Parathyroid adenoma (tissue), 2 donors: ENCODE data around the gene RAPGEF6.
A peak's percentile ranks its signal among the peaks of the same experiment; 100 is the strongest.

Experiments used
- H2AFZ ChIP-seq: fragments of 300-600 bp; sonication (generic); one replicate; pipeline ENCODE4 v1.7.0; 2017; ENCODE audit warnings: antibody characterized with exemption, mild to moderate bottlenecking
- H3K27ac ChIP-seq: fragments of 300-600 bp; sonication (generic); one replicate; pipeline ENCODE4 v1.7.0; 2017
- H3K27me3 ChIP-seq: fragments of 300-600 bp; sonication (generic); one replicate; pipeline ENCODE4 v1.7.0; 2017; ENCODE audit warnings: low read length; ENCODE audit not compliant: control insufficient read depth, insufficient read depth
- H3K36me3 ChIP-seq: fragments of 300-600 bp; sonication (generic); one replicate; pipeline ENCODE4 v1.7.0; 2017; ENCODE audit warnings: low read length; ENCODE audit not compliant: control insufficient read depth, insufficient read depth
- H3K4me1 ChIP-seq: fragments of 300-600 bp; sonication (generic); one replicate; pipeline ENCODE4 v1.7.0; 2017; ENCODE audit warnings: control low read depth
- H3K4me2 ChIP-seq: fragments of 300-600 bp; sonication (generic); one replicate; pipeline ENCODE4 v1.7.0; 2017; ENCODE audit warnings: low read length
- H3K4me3 ChIP-seq: fragments of 300-600 bp; sonication (generic); one replicate; pipeline ENCODE4 v1.7.0; 2017; ENCODE audit warnings: low read depth, low read length
- H3K79me2 ChIP-seq: fragments of 300-600 bp; sonication (generic); one replicate; pipeline ENCODE4 v1.7.0; 2017; ENCODE audit warnings: control low read depth
- H3K9ac ChIP-seq: fragments of 300-600 bp; sonication (generic); one replicate; pipeline ENCODE4 v1.7.0; 2017; ENCODE audit warnings: mild to moderate bottlenecking
- H3K9me3 ChIP-seq: fragments of 300-600 bp; sonication (generic); one replicate; pipeline ENCODE4 v1.7.0; 2017; ENCODE audit warnings: low read length; ENCODE audit not compliant: control insufficient read depth
- TF ChIP-seq, protein P1 (sequence below): fragments of 300-600 bp; sonication (generic); IDR thresholded peaks from one replicate; pipeline ENCODE4 v1.7.0; 2017; ENCODE audit warnings: antibody characterized with exemption, mild to moderate bottlenecking
- donor health status: primary hyperparathyroidism.

RAPGEF6 gene

DNA sequence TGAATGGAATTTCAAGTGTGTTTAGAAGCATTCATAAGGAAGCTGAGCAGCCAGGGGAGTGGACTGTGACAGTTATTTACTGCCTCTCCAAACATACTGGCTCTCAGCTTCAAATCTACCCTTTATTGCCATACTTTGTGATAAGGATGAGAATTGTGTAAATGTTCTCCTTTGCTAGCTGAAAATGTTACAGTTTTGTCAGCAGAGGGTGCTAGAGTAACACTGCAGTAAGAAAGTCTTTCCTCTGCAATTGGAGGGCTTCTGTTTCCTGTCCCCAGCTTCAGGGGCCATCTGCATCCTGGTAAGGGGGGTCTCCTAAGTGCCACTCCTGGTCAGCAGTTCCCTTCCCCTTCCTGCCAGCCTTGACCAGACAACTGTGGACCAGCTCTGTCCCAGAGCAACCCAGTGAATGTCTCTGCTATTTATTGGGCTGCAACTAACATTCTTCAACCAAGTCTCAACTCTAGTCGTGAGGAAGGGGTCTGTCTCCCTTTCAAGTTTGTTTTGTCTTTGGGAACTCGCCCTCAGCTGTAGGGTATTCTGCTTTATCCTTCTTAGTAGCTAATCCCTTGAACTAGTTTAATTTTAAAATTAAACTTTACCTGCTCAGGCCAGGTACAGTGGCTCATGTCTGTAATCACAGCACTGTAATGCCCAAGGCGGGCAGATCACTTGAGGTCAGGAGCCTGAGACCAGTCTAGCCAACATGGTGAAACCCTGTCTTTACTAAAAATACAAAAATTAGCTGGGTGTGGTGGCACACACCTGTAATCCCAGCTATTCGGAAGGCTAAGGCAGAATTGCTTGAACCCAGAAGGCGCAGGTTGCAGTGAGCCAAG is 45.3 kb downstream of the RAPGEF6 start:
- no peak overlapping the region for H3K9ac ChIP-seq
- H2AFZ ChIP-seq, result no peak overlapping the region
- H3K27ac ChIP-seq, result no peak overlapping the region
- no peaks in the 10 kb centered on the region for H3K9me3 ChIP-seq
- H3K27me3 ChIP-seq, result no peaks in the 10 kb centered on the region
- no peak overlapping the region for H3K4me2 ChIP-seq
- no peak overlapping the region for H3K4me3 ChIP-seq
- H3K36me3 ChIP-seq, result no peaks in the 10 kb centered on the region
- peaks cover 8% of the 10 kb centered on the region for H3K79me2 ChIP-seq
- TF ChIP-seq, protein P1, sequence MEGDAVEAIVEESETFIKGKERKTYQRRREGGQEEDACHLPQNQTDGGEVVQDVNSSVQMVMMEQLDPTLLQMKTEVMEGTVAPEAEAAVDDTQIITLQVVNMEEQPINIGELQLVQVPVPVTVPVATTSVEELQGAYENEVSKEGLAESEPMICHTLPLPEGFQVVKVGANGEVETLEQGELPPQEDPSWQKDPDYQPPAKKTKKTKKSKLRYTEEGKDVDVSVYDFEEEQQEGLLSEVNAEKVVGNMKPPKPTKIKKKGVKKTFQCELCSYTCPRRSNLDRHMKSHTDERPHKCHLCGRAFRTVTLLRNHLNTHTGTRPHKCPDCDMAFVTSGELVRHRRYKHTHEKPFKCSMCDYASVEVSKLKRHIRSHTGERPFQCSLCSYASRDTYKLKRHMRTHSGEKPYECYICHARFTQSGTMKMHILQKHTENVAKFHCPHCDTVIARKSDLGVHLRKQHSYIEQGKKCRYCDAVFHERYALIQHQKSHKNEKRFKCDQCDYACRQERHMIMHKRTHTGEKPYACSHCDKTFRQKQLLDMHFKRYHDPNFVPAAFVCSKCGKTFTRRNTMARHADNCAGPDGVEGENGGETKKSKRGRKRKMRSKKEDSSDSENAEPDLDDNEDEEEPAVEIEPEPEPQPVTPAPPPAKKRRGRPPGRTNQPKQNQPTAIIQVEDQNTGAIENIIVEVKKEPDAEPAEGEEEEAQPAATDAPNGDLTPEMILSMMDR, result peak; percentile 79
- no peaks in the 10 kb centered on the region for H3K4me1 ChIP-seq

DNA sequence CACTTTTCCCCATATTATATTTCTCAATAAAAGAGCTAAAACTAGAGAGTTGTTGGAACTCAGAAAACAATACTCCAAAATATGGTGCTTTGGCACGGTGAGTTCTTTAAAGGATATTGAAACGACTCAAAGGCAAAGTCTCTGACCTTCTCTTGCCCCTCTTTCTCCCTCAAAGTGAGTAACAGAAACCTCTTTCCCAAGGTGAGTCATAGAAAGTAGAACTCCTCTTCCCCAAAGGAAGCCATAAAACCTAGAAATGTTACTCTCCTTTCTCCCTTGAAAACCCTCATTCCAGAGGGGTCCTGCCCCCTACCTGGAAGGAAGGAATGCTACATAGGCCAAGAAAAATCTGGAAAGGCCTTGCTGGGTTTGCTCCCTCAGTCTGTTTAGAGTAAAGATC is 47.5 kb downstream of the RAPGEF6 start:
- no peak overlapping the region for H3K27ac ChIP-seq
- H3K27me3 ChIP-seq, result no peaks in the 10 kb centered on the region
- H3K36me3 ChIP-seq, result no peaks in the 10 kb centered on the region
- no peaks in the 10 kb centered on the region for H3K9me3 ChIP-seq
- H2AFZ ChIP-seq, result no peak overlapping the region
- no peak overlapping the region for H3K4me3 ChIP-seq
- peaks cover 18% of the 10 kb centered on the region for H3K79me2 ChIP-seq
- no peak overlapping the region for H3K4me2 ChIP-seq
- no peak overlapping the region for H3K9ac ChIP-seq
- H3K4me1 ChIP-seq, result no peaks in the 10 kb centered on the region
- TF ChIP-seq, protein P1, result no peak

DNA sequence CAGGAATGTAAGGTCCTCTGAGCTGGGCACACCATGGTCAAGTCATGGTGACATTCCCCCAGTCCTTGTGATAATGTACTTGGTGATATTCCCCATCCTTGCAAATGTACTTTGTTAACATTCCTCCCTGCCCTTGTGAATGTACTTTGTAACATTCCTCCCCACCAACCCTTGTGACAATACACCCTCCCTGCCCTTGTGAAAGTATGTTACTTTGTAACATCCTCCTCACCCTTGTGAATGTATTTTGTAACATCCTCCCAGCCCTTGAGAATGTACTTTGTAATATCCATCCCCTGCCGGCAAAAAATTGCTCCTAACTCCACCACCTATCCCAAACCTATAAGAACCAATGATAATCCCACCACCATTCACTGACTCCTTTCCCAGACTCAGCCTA is 53.3 kb downstream of the RAPGEF6 start:
- no peaks in the 10 kb centered on the region for H3K4me1 ChIP-seq
- no peak overlapping the region for H3K27ac ChIP-seq
- H3K4me3 ChIP-seq, result no peak overlapping the region
- no peak overlapping the region for H3K4me2 ChIP-seq
- no peak overlapping the region for H3K9ac ChIP-seq
- TF ChIP-seq, protein P1, result no peak
- no peaks in the 10 kb centered on the region for H3K36me3 ChIP-seq
- H3K27me3 ChIP-seq, result no peaks in the 10 kb centered on the region
- no peak overlapping the region for H2AFZ ChIP-seq
- no peaks in the 10 kb centered on the region for H3K9me3 ChIP-seq
- peaks cover 57% of the 10 kb centered on the region for H3K79me2 ChIP-seq

DNA sequence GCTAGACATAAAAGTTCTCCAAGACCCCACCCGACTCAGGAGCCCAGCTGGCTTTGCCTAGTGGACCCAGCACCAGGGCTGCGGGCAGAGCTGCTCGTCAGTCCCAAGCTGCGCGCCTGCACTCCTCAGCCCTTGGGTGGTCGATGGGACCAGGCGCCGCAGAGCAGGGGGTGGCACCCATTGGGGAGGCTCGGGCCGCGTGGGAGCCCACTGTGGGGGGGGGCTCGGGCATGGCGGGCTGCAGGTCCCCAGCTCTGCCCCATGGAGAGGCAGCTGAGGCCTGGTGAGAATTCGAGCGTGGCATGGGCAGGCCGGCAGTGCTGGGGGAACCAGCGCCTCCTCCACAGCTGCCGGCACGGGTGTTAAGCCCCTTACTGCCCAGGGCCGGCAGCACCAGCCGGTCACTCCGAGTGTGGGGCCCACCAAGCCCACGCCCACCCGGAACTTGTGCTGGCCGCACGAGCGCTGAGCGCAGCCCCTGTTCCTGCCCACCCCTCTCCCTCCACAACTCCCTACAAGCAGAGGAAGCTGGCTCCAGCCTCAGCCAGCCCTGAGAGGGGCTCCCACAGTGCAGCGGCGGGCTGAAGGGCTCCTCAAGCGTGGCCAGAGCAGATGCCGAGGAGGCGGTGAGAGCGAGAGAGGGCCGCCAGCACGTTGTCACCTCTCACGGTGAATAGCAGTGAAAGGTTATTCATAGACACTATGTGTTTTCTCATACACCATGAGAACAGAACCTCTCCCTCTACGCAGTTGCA is 54.9 kb downstream of the RAPGEF6 start:
- no peaks in the 10 kb centered on the region for H3K4me1 ChIP-seq
- no peaks in the 10 kb centered on the region for H3K27me3 ChIP-seq
- TF ChIP-seq, protein P1, result no peak
- H3K4me3 ChIP-seq, result no peak overlapping the region
- no peaks in the 10 kb centered on the region for H3K36me3 ChIP-seq
- peaks cover 62% of the 10 kb centered on the region for H3K79me2 ChIP-seq
- no peaks in the 10 kb centered on the region for H3K9me3 ChIP-seq
- H3K9ac ChIP-seq, result no peak overlapping the region
- no peak overlapping the region for H3K27ac ChIP-seq
- H2AFZ ChIP-seq, result no peak overlapping the region
- H3K4me2 ChIP-seq, result no peak overlapping the region
